GM23248 (cell line): ENCODE measurements around the gene PTX4. TPM values are rescaled to one million over a fixed set of nuclear protein-coding genes. Genes with fewer than 3 reads are reported as not detected.

Experiments
- DNase-seq: peaks from one replicate; pipeline ENCODE4 v3.0.0-alpha.2; 2015
- H2AFZ ChIP-seq: fragments of 200-600 bp; sonication (generic); 2 replicates; pipeline ENCODE4 v1.6.1; 2016; ENCODE audit warnings: antibody characterized with exemption
- H3F3A ChIP-seq: fragments of 200-600 bp; sonication (generic); 2 replicates; pipeline ENCODE4 v1.6.1; 2016; ENCODE audit warnings: mild to moderate bottlenecking, antibody characterized with exemption, mixed run types; ENCODE audit not compliant: insufficient read depth
- H3K27ac ChIP-seq: fragments of 200-600 bp; sonication (generic); 2 replicates; pipeline ENCODE4 v1.5.1; 2016; ENCODE audit warnings: mild to moderate bottlenecking
- H3K27me3 ChIP-seq: fragments of 200-600 bp; sonication (generic); replicated peaks from 2 replicates; pipeline ENCODE4 v1.6.1; 2016; ENCODE audit warnings: mild to moderate bottlenecking; ENCODE audit not compliant: insufficient read depth
- H3K36me3 ChIP-seq: fragments of 200-600 bp; sonication (generic); 2 replicates; pipeline ENCODE4 v1.6.1; 2016; ENCODE audit warnings: low read depth, mild to moderate bottlenecking
- H3K4me1 ChIP-seq: fragments of 200-600 bp; sonication (generic); 2 replicates; pipeline ENCODE4 v1.6.1; 2016; ENCODE audit warnings: mild to moderate bottlenecking; ENCODE audit not compliant: insufficient read depth
- H3K4me2 ChIP-seq: fragments of 200-600 bp; sonication (generic); one replicate; pipeline ENCODE4 v1.6.1; 2016; ENCODE audit warnings: mild to moderate bottlenecking; ENCODE audit not compliant: unreplicated experiment
- H3K4me3 ChIP-seq: fragments of 200-600 bp; sonication (generic); 2 replicates; pipeline ENCODE4 v1.5.1; 2016; ENCODE audit warnings: mild to moderate bottlenecking
- H3K79me2 ChIP-seq: fragments of 200-600 bp; sonication (generic); 2 replicates; pipeline ENCODE4 v1.6.1; 2016; ENCODE audit warnings: mild to moderate bottlenecking; ENCODE audit not compliant: insufficient read depth
- H3K9ac ChIP-seq: fragments of 200-600 bp; sonication (generic); 2 replicates; pipeline ENCODE4 v1.6.1; 2016; ENCODE audit warnings: mild to moderate bottlenecking
- H3K9me2 ChIP-seq: fragments of 200-600 bp; sonication (generic); 2 replicates; pipeline ENCODE4 v1.6.1; 2016; ENCODE audit warnings: mixed run types, mild to moderate bottlenecking, moderate library complexity; ENCODE audit not compliant: insufficient read depth
- H3K9me3 ChIP-seq: fragments of 200-600 bp; sonication (generic); one replicate; pipeline ENCODE4 v1.6.1; 2017; ENCODE audit warnings: low read depth
- H4K20me1 ChIP-seq: fragments of 200-600 bp; sonication (generic); 2 replicates; pipeline ENCODE4 v1.6.0; 2016; ENCODE audit not compliant: insufficient read depth
- EZH2 ChIP-seq: fragments of 200-600 bp; sonication (generic); IDR thresholded peaks from 2 replicates; pipeline ENCODE4 v1.6.1; 2018; ENCODE audit warnings: antibody characterized with exemption, mild to moderate bottlenecking; ENCODE audit not compliant: insufficient read depth, poor library complexity, severe bottlenecking
- EZH2phosphoT487 ChIP-seq: fragments of 200-600 bp; sonication (generic); IDR thresholded peaks from 2 replicates; pipeline ENCODE4 v1.6.1; 2018; ENCODE audit warnings: antibody characterized with exemption, moderate library complexity, mild to moderate bottlenecking, low read depth; ENCODE audit not compliant: insufficient read depth
- WGBS, 2 experiments: methylation state at CpG; one replicate each; pipeline ENCODE4 v1.1.6; 2015 to 2017; ENCODE audit warnings: low lambda C conversion rate in 2 of 2, low coverage in 1 of 2; ENCODE audit errors: missing lambda C conversion rate in 2 of 2; 5-methylcytosine and 5-hydroxymethylcytosine counted together
- in situ Hi-C: fragments of 300-500 bp; cut with MboI; formaldehyde crosslinking; loops from 2 replicates; pipeline ENCODE4 v1.15.0; 2020
- polyA plus RNA-seq: library from polyadenylated mRNA; unstranded; fragments of >200 nt; fragmentation: Nextera tagmentation; extraction: Ambion mirVana; gene quantifications from 2 replicates; pipeline ENCODE4 v1.2.1, GENCODE V29; 2016
- total RNA-seq: library from RNA; depleted of rRNA; stranded (reverse); fragments of >200 nt; shearing (Covaris generic); gene quantifications from 2 replicates; pipeline ENCODE4 v1.2.3, GENCODE V29; 2014

The PTX4 gene
- total and polyA plus RNA-seq, 2 experiments from 2014 or later = not detected

- Histone ChIP-seq H3K4me3 (no peak overlapping the region), H2AFZ (no peak overlapping the region), H3K27ac (no peak overlapping the region), H3K27me3 (no peaks in the 10 kb centered on the region), H3K9ac (no peak overlapping the region), H3K9me3 (no peaks in the 10 kb centered on the region), H3F3A (no peaks in the 10 kb centered on the region), H4K20me1 (no peaks in the 10 kb centered on the region), H3K36me3 (no peaks in the 10 kb centered on the region), H3K4me1 (no peaks in the 10 kb centered on the region), H3K4me2 (no peak overlapping the region), H3K79me2 (peaks cover 24% of the 10 kb centered on the region), H3K9me2 (no peaks in the 10 kb centered on the region)
- TF ChIP-seq EZH2phosphoT487 (no peak), EZH2 (no peak)
- 88 to 89% methylated on average over 35 to 41 of the region's 41 CpGs for WGBS, 2 experiments
- in situ Hi-C loops = no loop called here
- DNase-seq = no peak
Observed at GRCh38 chr16:1464196-1464893, 24.4 kb downstream of the PTX4 start.

DNA sequence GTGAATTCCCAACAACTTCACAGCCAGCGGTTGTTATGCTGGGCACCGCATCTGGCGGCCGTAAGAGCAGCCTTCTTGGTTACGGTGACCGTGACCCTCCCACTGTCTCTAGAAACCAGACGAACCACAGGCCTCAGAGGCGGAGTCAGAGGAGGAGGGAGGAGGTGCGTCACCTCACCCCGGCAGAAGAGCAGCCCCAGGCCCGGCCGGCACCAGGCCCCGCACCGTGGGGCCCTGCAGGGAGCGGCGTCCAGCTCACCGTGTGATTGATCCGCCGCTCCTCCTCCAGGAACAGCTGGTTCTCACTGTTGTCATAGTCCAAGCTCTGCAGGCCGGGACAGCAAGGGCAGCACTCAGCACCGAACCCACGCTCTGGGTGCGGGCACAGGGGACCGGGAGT lies 27.6 kb downstream of the PTX4 start:
- no peaks in the 10 kb centered on the region for H3K27me3 ChIP-seq
- no peak for DNase-seq
- no peaks in the 10 kb centered on the region for H3K9me3 ChIP-seq
- no peak overlapping the region for H2AFZ ChIP-seq
- no peaks in the 10 kb centered on the region for H3K4me1 ChIP-seq
- no peak for TF ChIP-seq EZH2phosphoT487
- TF ChIP-seq EZH2 = no peak
- no peak overlapping the region for H3K4me3 ChIP-seq
- no peaks in the 10 kb centered on the region for H3K9me2 ChIP-seq
- no peaks in the 10 kb centered on the region for H3K36me3 ChIP-seq
- H3K4me2 ChIP-seq = no peak overlapping the region
- no peaks in the 10 kb centered on the region for H3F3A ChIP-seq
- no peaks in the 10 kb centered on the region for H3K79me2 ChIP-seq
- no peak overlapping the region for H3K27ac ChIP-seq
- H4K20me1 ChIP-seq = no peaks in the 10 kb centered on the region
- WGBS, 2 experiments = 85 to 87% methylated on average over 19 to 24 of the region's 24 CpGs
- no peak overlapping the region for H3K9ac ChIP-seq
- in situ Hi-C loops = no loop called here

GRCh38 chr16:1460602-1461138 lies 28.1 kb downstream of the PTX4 start:
- Histone ChIP-seq H3K9me2 (no peaks in the 10 kb centered on the region), H3K27me3 (no peaks in the 10 kb centered on the region), H3F3A (no peaks in the 10 kb centered on the region), H3K4me1 (no peaks in the 10 kb centered on the region), H2AFZ (no peak overlapping the region), H3K4me3 (no peak overlapping the region), H3K4me2 (no peak overlapping the region), H3K79me2 (no peaks in the 10 kb centered on the region), H4K20me1 (no peaks in the 10 kb centered on the region), H3K9me3 (no peaks in the 10 kb centered on the region), H3K9ac (no peak overlapping the region), H3K36me3 (no peaks in the 10 kb centered on the region), H3K27ac (no peak overlapping the region)
- DNase-seq = no peak
- TF ChIP-seq EZH2 (no peak), EZH2phosphoT487 (no peak)
- WGBS, 2 experiments = 95 to 96% methylated on average over 29 to 30 of the region's 30 CpGs
- in situ Hi-C loops = no loop called here

GRCh38 chr16:1459967-1460366 lies 28.8 kb downstream of the PTX4 start:
- Histone ChIP-seq H3K27me3 (no peaks in the 10 kb centered on the region), H4K20me1 (no peaks in the 10 kb centered on the region), H3K4me3 (no peak overlapping the region), H3K36me3 (no peaks in the 10 kb centered on the region), H3F3A (no peaks in the 10 kb centered on the region), H2AFZ (no peak overlapping the region), H3K27ac (no peak overlapping the region), H3K4me2 (no peak overlapping the region), H3K9me2 (no peaks in the 10 kb centered on the region), H3K79me2 (no peaks in the 10 kb centered on the region), H3K9me3 (no peaks in the 10 kb centered on the region), H3K9ac (no peak overlapping the region), H3K4me1 (no peaks in the 10 kb centered on the region)
- TF ChIP-seq EZH2phosphoT487 = no peak
- TF ChIP-seq EZH2 = no peak
- in situ Hi-C loops = no loop called here
- DNase-seq = no peak
- 84 to 89% methylated on average over 9 to 10 of the region's 10 CpGs for WGBS, 2 experiments

DNA sequence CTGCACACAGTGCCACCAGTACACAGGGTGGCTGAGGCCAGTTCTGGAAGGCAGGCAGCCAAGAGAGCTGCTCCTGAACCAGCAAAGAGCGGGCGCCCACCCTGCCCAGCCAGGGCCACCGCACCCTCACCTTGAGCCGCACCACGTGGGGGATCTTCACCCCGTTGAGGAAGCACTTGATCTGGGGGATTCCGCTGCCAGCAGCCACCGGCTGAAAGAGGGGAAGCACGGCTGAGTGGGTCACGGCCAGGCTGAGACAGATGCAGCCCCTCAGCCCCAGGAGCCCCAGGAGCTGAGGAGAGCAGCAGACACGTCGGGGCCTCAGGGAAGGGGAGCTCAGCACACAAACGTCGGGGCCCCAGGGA lies 29.8 kb downstream of the PTX4 start:
- 83 to 89% methylated on average over 12 to 14 of the region's 14 CpGs for WGBS, 2 experiments
- no peak overlapping the region for H2AFZ ChIP-seq

More for the DNA sequence above, 29.8 kb downstream of the PTX4 start:
- Histone ChIP-seq H3K36me3 (no peaks in the 10 kb centered on the region), H3K79me2 (no peaks in the 10 kb centered on the region), H3K9me2 (no peaks in the 10 kb centered on the region), H3K27ac (no peak overlapping the region), H3K9me3 (no peaks in the 10 kb centered on the region), H3K4me1 (no peaks in the 10 kb centered on the region), H4K20me1 (no peaks in the 10 kb centered on the region), H3F3A (no peaks in the 10 kb centered on the region), H3K27me3 (no peaks in the 10 kb centered on the region), H3K9ac (no peak overlapping the region), H3K4me2 (no peak overlapping the region), H3K4me3 (no peak overlapping the region)
- TF ChIP-seq EZH2phosphoT487 (no peak), EZH2 (no peak)
- in situ Hi-C loops = no loop called here
- no peak for DNase-seq
